Stimulated activated memory B cell treated with anti-CD40 and anti-IgM and Interleukin-4, amounts not matched to agents 10 μg/mL and 1 μg/mL and 100 μg/mL, for 72 hours (primary cell): ENCODE results near the gene TNKS1BP1.

Experiments
- ATAC-seq: fragments of 150-1000 bp; cut with Tn5 transposase; 2 replicates; pipeline ENCODE4 v1.10.0; 2021
- H3K27ac Mint-ChIP-seq: one replicate; pipeline ENCODE4 v1.8.0; 2022; ENCODE audit warnings: mild to moderate bottlenecking, mixed read lengths
- H3K27me3 Mint-ChIP-seq: one replicate; pipeline ENCODE4 v1.8.0; 2022; ENCODE audit warnings: mixed read lengths
- H3K36me3 Mint-ChIP-seq: one replicate; pipeline ENCODE4 v1.8.0; 2022; ENCODE audit warnings: mixed read lengths
- H3K4me1 Mint-ChIP-seq: one replicate; pipeline ENCODE4 v1.8.0; 2022; ENCODE audit warnings: mixed read lengths
- H3K4me3 Mint-ChIP-seq: one replicate; pipeline ENCODE4 v1.8.0; 2022; ENCODE audit warnings: mild to moderate bottlenecking, moderate library complexity, mixed read lengths
- H3K9me3 Mint-ChIP-seq: one replicate; pipeline ENCODE4 v1.8.0; 2022; ENCODE audit warnings: mixed read lengths

Gene TNKS1BP1

GRCh38 chr11:57277845-57278720, 46.7 kb downstream of the TNKS1BP1 start:
- H3K4me3 Mint-ChIP-seq: no peak overlapping the region

DNA sequence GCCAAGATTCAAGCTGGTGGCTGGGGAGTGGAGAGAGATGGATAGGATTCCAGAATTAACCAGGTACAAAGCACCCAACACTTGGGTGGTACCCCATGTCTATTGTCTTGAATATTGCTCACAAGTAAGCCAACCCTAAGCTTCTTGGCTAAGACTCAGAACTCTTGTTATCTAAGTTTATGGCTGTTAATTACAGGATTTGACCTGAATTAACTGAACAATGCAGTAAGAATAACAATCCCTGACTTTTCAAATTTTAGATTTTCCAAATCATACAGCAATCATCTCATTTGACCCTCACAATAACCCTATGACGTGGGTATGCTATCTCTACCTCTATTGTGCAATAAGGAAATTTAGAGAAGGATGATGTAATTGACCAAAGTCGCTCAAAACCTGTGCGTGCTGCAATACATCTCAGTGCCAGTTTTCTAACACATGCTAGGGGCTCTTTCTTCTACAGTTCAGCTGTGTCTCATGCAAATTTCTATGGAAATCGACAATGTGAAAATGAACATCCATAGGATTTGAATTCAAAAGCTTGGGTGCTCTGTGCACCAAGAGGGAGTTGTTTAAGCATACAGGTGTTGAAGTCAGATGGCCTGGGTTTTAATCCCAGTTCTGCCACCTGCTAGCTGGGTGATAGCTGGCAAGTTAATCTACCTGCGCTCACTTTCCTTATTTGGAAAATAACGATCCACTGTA, 47.6 kb downstream of the TNKS1BP1 start:
- Mint-ChIP-seq H3K27me3 (peaks cover 29% of the 10 kb centered on the region), H3K4me1 (peaks cover 6% of the 10 kb centered on the region), H3K9me3 (peaks cover 7% of the 10 kb centered on the region), H3K36me3 (no peaks in the 10 kb centered on the region), H3K27ac (no peak overlapping the region), H3K4me3 (no peak overlapping the region)
- ATAC-seq: no peak

More at GRCh38 chr11:57277845-57278720, 46.7 kb downstream of the TNKS1BP1 start:
- no peak for ATAC-seq
- Mint-ChIP-seq H3K9me3 (peaks cover 7% of the 10 kb centered on the region), H3K27me3 (peaks cover 29% of the 10 kb centered on the region), H3K4me1 (peaks cover 6% of the 10 kb centered on the region), H3K27ac (no peak overlapping the region), H3K36me3 (no peaks in the 10 kb centered on the region)

DNA sequence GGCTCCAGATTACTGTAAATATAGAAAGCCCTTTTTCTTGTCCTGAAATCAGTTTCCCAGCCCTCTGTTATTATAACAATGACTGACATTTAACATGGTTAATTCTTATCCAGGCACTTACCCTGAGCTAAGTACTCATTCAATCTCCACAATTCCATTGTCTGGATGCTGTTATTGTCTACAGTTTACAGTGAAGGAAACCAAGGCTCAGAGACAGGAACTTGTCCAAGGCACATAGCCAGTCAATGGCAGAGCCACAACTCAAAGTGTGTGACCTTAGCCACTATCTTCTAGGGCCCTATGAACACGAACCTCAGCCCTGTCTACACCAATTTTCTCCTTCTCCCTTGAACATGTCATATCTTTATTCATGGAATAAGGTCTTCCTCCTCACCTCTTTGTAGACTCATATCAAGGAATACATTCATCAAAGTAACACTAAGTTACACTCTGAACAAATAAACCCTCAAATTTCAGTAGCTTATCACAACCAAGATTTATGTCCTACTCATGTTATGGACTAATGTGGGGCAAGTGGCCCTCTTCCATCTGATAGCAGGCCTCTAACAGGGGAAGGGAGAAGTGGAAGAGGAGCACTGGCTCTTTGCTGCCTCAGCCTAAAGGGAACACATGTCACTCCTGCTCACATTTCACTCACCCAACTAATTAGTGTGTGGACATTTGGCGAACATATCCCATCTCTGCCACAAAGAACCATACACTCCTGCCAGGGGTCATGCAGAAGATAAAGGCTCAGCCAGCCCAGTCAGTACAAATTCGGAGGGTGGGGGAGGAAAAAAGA, 48.4 kb downstream of the TNKS1BP1 start:
- Mint-ChIP-seq H3K27me3 (peaks cover 34% of the 10 kb centered on the region), H3K36me3 (no peaks in the 10 kb centered on the region), H3K9me3 (peaks cover 4% of the 10 kb centered on the region), H3K27ac (no peak overlapping the region), H3K4me1 (peaks cover 6% of the 10 kb centered on the region), H3K4me3 (no peak overlapping the region)
- no peak for ATAC-seq

DNA sequence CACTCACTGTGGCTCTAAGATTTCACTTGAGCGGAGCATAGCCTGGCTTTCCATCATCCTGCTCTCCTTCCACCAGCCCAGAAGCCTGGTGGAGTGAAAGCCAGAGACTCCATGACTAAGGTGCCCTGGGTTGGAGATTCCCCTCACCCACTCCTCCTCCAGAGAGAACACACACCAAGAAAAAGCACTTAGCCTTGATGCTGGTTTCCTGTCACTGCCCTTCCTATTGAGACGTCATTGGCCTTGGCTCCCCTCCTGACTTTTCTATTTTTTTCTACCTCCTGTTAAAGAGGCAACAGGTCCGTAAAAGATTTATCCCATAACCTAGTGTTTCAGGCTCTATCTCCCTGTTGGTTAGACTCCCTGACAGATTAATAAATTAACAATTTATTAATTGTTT, 49.2 kb downstream of the TNKS1BP1 start:
- Mint-ChIP-seq H3K36me3 (no peaks in the 10 kb centered on the region), H3K4me1 (peaks cover 6% of the 10 kb centered on the region), H3K27ac (no peak overlapping the region), H3K4me3 (no peak overlapping the region), H3K9me3 (peaks cover 4% of the 10 kb centered on the region), H3K27me3 (peaks cover 38% of the 10 kb centered on the region)
- ATAC-seq: no peak

DNA sequence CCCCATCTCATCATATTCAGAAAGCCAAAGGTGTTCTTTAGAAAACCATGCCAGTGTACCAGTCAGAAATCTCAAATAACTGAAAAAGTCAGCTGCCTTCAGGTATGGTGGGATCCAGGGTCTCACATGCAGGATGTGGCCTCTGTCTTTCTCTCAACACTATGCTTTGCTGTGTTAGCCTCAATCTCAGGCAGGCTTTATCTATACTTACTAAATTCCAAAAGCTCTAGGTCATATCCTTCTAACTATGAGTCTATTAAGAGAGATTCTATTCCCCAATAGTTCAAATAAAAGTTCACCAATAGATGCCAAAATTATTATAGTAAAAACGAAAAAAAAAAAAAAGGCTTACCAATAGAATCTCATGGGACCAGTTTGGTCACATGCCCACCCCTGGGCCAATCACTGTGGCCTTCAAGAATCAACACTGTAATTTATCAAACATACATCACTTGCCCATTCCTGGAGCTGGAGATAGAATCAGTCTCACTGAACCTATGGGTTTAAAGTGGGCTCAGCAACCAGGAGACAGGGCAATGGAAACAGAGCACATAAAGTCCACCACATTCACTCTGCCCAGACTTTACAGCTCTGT, 49.8 kb downstream of the TNKS1BP1 start:
- no peak for ATAC-seq
- no peaks in the 10 kb centered on the region for H3K36me3 Mint-ChIP-seq
- H3K4me3 Mint-ChIP-seq: no peak overlapping the region
- peaks cover 4% of the 10 kb centered on the region for H3K9me3 Mint-ChIP-seq
- H3K27ac Mint-ChIP-seq: no peak overlapping the region
- H3K27me3 Mint-ChIP-seq: peaks cover 38% of the 10 kb centered on the region
- peaks cover 6% of the 10 kb centered on the region for H3K4me1 Mint-ChIP-seq

DNA sequence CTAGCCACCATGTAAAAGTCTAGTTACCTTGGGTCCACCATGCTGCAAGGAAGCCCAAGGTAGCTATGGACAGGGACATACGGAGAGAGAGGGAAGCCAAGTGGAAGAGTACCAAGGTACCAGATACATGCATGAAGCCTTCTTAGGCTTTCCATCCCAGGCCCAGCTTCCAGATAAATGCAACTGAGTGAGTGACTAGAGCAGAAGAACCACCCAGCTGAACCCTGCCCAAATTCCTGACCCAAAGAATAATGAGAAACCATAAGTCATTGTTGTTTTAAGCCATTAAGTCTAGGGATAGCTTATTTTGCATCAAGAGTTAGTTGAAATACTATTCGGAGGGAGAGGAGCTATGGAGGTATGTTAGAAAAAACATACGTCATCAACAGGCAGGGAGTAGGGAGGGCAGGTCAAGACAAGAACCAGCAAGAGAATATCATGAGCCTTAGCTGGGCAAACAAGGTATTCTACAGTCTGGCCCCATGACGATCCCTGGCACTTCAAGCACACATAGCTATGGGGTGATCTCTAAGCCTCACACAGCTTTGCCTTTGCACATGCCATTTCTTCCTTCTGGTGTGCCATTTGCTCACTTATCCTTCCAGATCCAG, 51.2 kb downstream of the TNKS1BP1 start:
- Mint-ChIP-seq H3K4me1 (peaks cover 6% of the 10 kb centered on the region), H3K27ac (no peak overlapping the region), H3K9me3 (peaks cover 4% of the 10 kb centered on the region), H3K27me3 (peaks cover 33% of the 10 kb centered on the region), H3K4me3 (no peak overlapping the region), H3K36me3 (no peaks in the 10 kb centered on the region)
- ATAC-seq: no peak

- Mint-ChIP-seq H3K9me3 (peaks cover 11% of the 10 kb centered on the region), H3K27ac (no peak overlapping the region), H3K36me3 (no peaks in the 10 kb centered on the region), H3K4me1 (no peaks in the 10 kb centered on the region), H3K27me3 (peaks cover 17% of the 10 kb centered on the region), H3K4me3 (no peak overlapping the region)
- ATAC-seq: no peak
Observed at GRCh38 chr11:57269571-57270021, 55.2 kb downstream of the TNKS1BP1 start.

GRCh38 chr11:57266157-57266556, 58.6 kb downstream of the TNKS1BP1 start:
- Mint-ChIP-seq H3K27me3 (peaks cover 26% of the 10 kb centered on the region), H3K36me3 (no peaks in the 10 kb centered on the region), H3K4me1 (no peaks in the 10 kb centered on the region), H3K4me3 (no peak overlapping the region), H3K9me3 (peaks cover 7% of the 10 kb centered on the region), H3K27ac (no peak overlapping the region)
- ATAC-seq: no peak

GRCh38 chr11:57263351-57263750, 61.4 kb downstream of the TNKS1BP1 start:
- Mint-ChIP-seq H3K9me3 (peaks cover 9% of the 10 kb centered on the region), H3K4me1 (no peaks in the 10 kb centered on the region), H3K36me3 (no peaks in the 10 kb centered on the region), H3K4me3 (no peak overlapping the region), H3K27ac (no peak overlapping the region), H3K27me3 (peaks cover 24% of the 10 kb centered on the region)
- ATAC-seq: no peak

GRCh38 chr11:57262157-57262556, 62.6 kb downstream of the TNKS1BP1 start:
- ATAC-seq: no peak
- H3K4me1 Mint-ChIP-seq: no peaks in the 10 kb centered on the region
- no peaks in the 10 kb centered on the region for H3K36me3 Mint-ChIP-seq
- no peak overlapping the region for H3K27ac Mint-ChIP-seq
- peaks cover 24% of the 10 kb centered on the region for H3K27me3 Mint-ChIP-seq
- peaks cover 7% of the 10 kb centered on the region for H3K9me3 Mint-ChIP-seq
- no peak overlapping the region for H3K4me3 Mint-ChIP-seq

DNA sequence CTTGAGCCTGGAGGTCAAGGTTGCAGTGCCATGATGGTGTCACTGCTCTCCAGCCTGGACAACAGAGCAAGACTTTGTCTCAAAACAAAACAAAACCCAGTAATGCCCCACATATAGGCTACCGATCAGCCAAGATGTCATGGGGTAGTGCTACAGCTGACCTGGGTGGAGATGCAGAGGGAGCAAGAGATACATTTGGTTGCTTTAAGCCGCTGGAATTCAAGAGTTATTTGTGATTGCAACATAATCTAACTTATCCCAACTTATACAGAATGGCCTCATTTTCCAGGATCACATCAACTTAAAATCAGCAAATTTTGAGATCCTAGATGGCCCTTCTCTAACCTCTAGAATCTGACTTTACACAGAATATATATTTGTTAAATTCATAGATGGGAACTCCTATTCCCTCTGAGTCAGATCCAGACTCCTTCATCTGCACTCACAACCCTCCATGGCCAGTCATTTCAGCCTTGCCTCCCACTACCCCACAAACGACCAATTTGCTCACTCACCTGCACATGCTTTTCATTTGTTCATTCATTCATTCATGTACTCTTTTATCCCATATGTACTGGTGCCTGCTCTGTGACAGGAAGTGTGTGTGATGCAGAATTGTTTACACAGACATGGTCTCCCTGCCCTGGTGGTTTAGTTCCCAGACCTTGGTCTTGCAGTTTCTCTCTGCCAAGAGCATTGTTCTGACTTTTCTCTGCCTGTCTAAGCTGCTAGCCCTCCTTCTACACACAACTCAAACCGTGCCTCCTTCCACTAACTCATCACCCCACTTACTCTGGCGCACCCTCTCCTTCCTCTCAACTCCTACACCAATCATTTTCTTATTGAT, 63.6 kb downstream of the TNKS1BP1 start:
- no peak overlapping the region for H3K4me3 Mint-ChIP-seq
- no peak for ATAC-seq

GRCh38 chr11:57256119-57256518, 68.6 kb downstream of the TNKS1BP1 start:
- H3K4me1 Mint-ChIP-seq: no peaks in the 10 kb centered on the region
- H3K9me3 Mint-ChIP-seq: peaks cover 3% of the 10 kb centered on the region
- H3K27me3 Mint-ChIP-seq: peaks cover 43% of the 10 kb centered on the region
- no peaks in the 10 kb centered on the region for H3K36me3 Mint-ChIP-seq
- no peak overlapping the region for H3K4me3 Mint-ChIP-seq
- no peak overlapping the region for H3K27ac Mint-ChIP-seq
- ATAC-seq: no peak

More for the DNA sequence above, 63.6 kb downstream of the TNKS1BP1 start:
- Mint-ChIP-seq H3K9me3 (peaks cover 7% of the 10 kb centered on the region), H3K27ac (no peak overlapping the region), H3K4me1 (no peaks in the 10 kb centered on the region), H3K36me3 (no peaks in the 10 kb centered on the region), H3K27me3 (peaks cover 24% of the 10 kb centered on the region)

DNA sequence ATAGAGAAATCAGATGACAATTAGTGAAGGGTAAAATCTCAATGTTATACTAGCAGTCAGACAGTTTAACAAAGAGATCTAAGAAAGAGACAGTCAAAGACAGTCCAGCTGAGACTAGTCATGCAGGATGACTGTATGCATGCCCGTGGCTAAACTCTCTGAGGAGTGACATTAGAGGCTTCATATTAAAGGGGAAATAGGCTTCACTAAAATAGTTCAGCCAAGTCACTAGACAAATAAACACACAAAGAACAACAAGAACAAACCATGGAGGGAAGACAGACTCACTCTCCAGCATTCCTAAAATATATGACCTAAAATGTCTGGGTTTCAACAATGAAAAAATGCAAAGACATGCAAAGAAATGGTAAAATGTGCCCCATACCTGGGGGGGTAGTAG, 69.1 kb downstream of the TNKS1BP1 start:
- Mint-ChIP-seq H3K36me3 (no peaks in the 10 kb centered on the region), H3K9me3 (peaks cover 3% of the 10 kb centered on the region), H3K4me3 (no peak overlapping the region), H3K27ac (no peak overlapping the region), H3K27me3 (peaks cover 48% of the 10 kb centered on the region), H3K4me1 (no peaks in the 10 kb centered on the region)
- no peak for ATAC-seq

DNA sequence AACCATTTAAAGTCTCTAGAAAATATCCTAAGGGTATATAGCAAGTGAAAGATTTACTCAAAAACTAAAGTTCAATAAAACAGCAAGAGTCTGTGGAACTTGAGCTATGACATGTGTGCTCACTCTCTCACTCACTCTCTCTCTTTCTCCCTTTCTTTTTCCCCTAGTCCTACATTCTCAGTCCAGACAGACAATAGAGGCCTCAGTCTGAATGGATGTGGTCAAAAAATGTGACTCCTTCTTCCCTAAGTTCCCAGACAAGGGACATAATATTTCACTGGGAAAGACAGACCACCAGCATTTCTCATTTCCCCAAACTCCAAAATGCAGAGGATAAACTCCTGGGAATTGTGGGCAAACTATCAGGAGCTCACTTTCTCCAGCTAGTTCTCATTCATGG, 70.1 kb downstream of the TNKS1BP1 start:
- Mint-ChIP-seq H3K4me1 (no peaks in the 10 kb centered on the region), H3K4me3 (no peak overlapping the region), H3K36me3 (no peaks in the 10 kb centered on the region), H3K9me3 (peaks cover 3% of the 10 kb centered on the region), H3K27ac (no peak overlapping the region), H3K27me3 (peaks cover 52% of the 10 kb centered on the region)
- no peak for ATAC-seq
